ENCODE data around the gene MED28.
"Not testable (repeated sequence)": the region's sequence is repeated elsewhere in the genome, so short reads cannot be mapped to it uniquely, and the experiment has no call there.

DNA sequence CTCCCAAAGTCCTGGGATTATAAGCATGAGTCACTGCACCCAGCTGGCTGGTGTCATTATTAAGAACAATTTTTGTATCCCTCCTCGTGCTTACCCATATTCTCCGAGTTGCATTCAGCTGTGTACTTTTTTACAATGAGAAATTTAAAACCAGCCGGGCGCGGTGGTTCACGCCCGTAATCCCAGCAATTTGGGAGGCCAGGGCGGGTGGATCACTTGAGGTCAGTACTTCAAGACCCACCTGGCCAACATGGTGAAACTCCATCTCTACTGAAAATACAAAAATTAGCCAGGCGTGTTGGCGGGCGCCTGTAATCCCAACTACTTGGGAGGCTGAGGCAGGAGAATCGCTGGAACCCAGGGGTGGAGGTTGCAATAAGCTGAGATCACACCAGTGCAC is 39.3 kb upstream of the MED28 start:
- TF ChIP-seq, protein P1, sequence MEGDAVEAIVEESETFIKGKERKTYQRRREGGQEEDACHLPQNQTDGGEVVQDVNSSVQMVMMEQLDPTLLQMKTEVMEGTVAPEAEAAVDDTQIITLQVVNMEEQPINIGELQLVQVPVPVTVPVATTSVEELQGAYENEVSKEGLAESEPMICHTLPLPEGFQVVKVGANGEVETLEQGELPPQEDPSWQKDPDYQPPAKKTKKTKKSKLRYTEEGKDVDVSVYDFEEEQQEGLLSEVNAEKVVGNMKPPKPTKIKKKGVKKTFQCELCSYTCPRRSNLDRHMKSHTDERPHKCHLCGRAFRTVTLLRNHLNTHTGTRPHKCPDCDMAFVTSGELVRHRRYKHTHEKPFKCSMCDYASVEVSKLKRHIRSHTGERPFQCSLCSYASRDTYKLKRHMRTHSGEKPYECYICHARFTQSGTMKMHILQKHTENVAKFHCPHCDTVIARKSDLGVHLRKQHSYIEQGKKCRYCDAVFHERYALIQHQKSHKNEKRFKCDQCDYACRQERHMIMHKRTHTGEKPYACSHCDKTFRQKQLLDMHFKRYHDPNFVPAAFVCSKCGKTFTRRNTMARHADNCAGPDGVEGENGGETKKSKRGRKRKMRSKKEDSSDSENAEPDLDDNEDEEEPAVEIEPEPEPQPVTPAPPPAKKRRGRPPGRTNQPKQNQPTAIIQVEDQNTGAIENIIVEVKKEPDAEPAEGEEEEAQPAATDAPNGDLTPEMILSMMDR (IDR thresholded peaks at IDR 0.05; ENCODE audit: poor library complexity, severe bottlenecking): not testable (repeated sequence)
- TF ChIP-seq, protein P2, sequence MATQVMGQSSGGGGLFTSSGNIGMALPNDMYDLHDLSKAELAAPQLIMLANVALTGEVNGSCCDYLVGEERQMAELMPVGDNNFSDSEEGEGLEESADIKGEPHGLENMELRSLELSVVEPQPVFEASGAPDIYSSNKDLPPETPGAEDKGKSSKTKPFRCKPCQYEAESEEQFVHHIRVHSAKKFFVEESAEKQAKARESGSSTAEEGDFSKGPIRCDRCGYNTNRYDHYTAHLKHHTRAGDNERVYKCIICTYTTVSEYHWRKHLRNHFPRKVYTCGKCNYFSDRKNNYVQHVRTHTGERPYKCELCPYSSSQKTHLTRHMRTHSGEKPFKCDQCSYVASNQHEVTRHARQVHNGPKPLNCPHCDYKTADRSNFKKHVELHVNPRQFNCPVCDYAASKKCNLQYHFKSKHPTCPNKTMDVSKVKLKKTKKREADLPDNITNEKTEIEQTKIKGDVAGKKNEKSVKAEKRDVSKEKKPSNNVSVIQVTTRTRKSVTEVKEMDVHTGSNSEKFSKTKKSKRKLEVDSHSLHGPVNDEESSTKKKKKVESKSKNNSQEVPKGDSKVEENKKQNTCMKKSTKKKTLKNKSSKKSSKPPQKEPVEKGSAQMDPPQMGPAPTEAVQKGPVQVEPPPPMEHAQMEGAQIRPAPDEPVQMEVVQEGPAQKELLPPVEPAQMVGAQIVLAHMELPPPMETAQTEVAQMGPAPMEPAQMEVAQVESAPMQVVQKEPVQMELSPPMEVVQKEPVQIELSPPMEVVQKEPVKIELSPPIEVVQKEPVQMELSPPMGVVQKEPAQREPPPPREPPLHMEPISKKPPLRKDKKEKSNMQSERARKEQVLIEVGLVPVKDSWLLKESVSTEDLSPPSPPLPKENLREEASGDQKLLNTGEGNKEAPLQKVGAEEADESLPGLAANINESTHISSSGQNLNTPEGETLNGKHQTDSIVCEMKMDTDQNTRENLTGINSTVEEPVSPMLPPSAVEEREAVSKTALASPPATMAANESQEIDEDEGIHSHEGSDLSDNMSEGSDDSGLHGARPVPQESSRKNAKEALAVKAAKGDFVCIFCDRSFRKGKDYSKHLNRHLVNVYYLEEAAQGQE (IDR thresholded peaks at IDR 0.05; ENCODE audit: borderline replicate concordance): not testable (repeated sequence)
- TF ChIP-seq POLR2AphosphoS5 (IDR thresholded peaks at IDR 0.05); RAD21 (conservative IDR thresholded peaks at IDR 0.05): not testable (repeated sequence)
